Memory B cell (primary cell): ENCODE results near the gene CDON.

Experiments used
- ATAC-seq: fragments of 150-1000 bp; cut with Tn5 transposase; 2 replicates; pipeline ENCODE4 v1.10.0; 2021; ENCODE audit warnings: low read depth, mild to moderate bottlenecking, moderate library complexity
- DNase-seq, 2 donors: peaks; one replicate each; pipeline ENCODE4 v3.0.0; 2022; ENCODE audit warnings: low spot score in 2 of 2
- H3K27ac Mint-ChIP-seq: one replicate; pipeline ENCODE4 v1.8.0; 2022; ENCODE audit warnings: mild to moderate bottlenecking, moderate library complexity, mixed read lengths
- H3K27me3 Mint-ChIP-seq: one replicate; pipeline ENCODE4 v1.8.0; 2022; ENCODE audit warnings: mixed read lengths
- H3K36me3 Mint-ChIP-seq: one replicate; pipeline ENCODE4 v1.8.0; 2022; ENCODE audit warnings: mild to moderate bottlenecking, mixed read lengths
- H3K4me1 Mint-ChIP-seq: one replicate; pipeline ENCODE4 v1.8.0; 2022; ENCODE audit warnings: mixed read lengths
- H3K4me3 Mint-ChIP-seq: one replicate; pipeline ENCODE4 v1.8.0; 2022; ENCODE audit warnings: mild to moderate bottlenecking, moderate library complexity, mixed read lengths
- H3K9me3 Mint-ChIP-seq: one replicate; pipeline ENCODE4 v1.8.0; 2022; ENCODE audit warnings: mixed read lengths

Gene CDON

GRCh38 chr11:125939081-125939521 is 123.6 kb downstream of the CDON start:
- Mint-ChIP-seq H3K9me3 (no peaks in the 10 kb centered on the region), H3K27me3 (peaks cover 5% of the 10 kb centered on the region), H3K27ac (no peak overlapping the region), H3K4me3 (no peak overlapping the region), H3K36me3 (no peaks in the 10 kb centered on the region), H3K4me1 (peaks cover 9% of the 10 kb centered on the region)
- DNase-seq = no peak
- no peak for ATAC-seq

GRCh38 chr11:125938418-125938817 is 124.2 kb downstream of the CDON start:
- Mint-ChIP-seq H3K27me3 (peaks cover 7% of the 10 kb centered on the region), H3K4me3 (no peak overlapping the region), H3K4me1 (peaks cover 9% of the 10 kb centered on the region), H3K9me3 (no peaks in the 10 kb centered on the region), H3K36me3 (no peaks in the 10 kb centered on the region), H3K27ac (no peak overlapping the region)
- no peak for DNase-seq
- ATAC-seq = no peak

GRCh38 chr11:125935618-125936199 is 127.0 kb downstream of the CDON start:
- no peaks in the 10 kb centered on the region for H3K9me3 Mint-ChIP-seq
- no peaks in the 10 kb centered on the region for H3K36me3 Mint-ChIP-seq
- DNase-seq = no peak

GRCh38 chr11:125935056-125935455 is 127.6 kb downstream of the CDON start:
- Mint-ChIP-seq H3K4me1 (no peaks in the 10 kb centered on the region), H3K36me3 (no peaks in the 10 kb centered on the region), H3K9me3 (no peaks in the 10 kb centered on the region), H3K27ac (no peak overlapping the region), H3K4me3 (no peak overlapping the region), H3K27me3 (peaks cover 9% of the 10 kb centered on the region)
- DNase-seq (no peak), ATAC-seq (no peak)

More at GRCh38 chr11:125935618-125936199, 127.0 kb downstream of the CDON start:
- no peaks in the 10 kb centered on the region for H3K4me1 Mint-ChIP-seq
- no peak overlapping the region for H3K27ac Mint-ChIP-seq
- no peak overlapping the region for H3K4me3 Mint-ChIP-seq
- peaks cover 8% of the 10 kb centered on the region for H3K27me3 Mint-ChIP-seq
- ATAC-seq = no peak

GRCh38 chr11:125934473-125934872 is 128.2 kb downstream of the CDON start:
- no peaks in the 10 kb centered on the region for H3K9me3 Mint-ChIP-seq
- H3K27ac Mint-ChIP-seq = no peak overlapping the region
- H3K4me1 Mint-ChIP-seq = no peaks in the 10 kb centered on the region
- ATAC-seq (no peak), DNase-seq (no peak)
- peaks cover 14% of the 10 kb centered on the region for H3K27me3 Mint-ChIP-seq
- no peaks in the 10 kb centered on the region for H3K36me3 Mint-ChIP-seq
- H3K4me3 Mint-ChIP-seq = no peak overlapping the region

- H3K27ac Mint-ChIP-seq = no peak overlapping the region
Observed at GRCh38 chr11:125933030-125933813, 129.4 kb downstream of the CDON start.

GRCh38 chr11:125932301-125932700 is 130.4 kb downstream of the CDON start:
- ATAC-seq = no peak
- Mint-ChIP-seq H3K27ac (no peak overlapping the region), H3K9me3 (no peaks in the 10 kb centered on the region), H3K36me3 (no peaks in the 10 kb centered on the region), H3K4me3 (no peak overlapping the region), H3K27me3 (peaks cover 14% of the 10 kb centered on the region), H3K4me1 (no peaks in the 10 kb centered on the region)
- DNase-seq = no peak

More at GRCh38 chr11:125933030-125933813, 129.4 kb downstream of the CDON start:
- H3K36me3 Mint-ChIP-seq = no peaks in the 10 kb centered on the region
- H3K27me3 Mint-ChIP-seq = peaks cover 14% of the 10 kb centered on the region
- H3K4me3 Mint-ChIP-seq = no peak overlapping the region
- DNase-seq (no peak), ATAC-seq (no peak)
- no peaks in the 10 kb centered on the region for H3K9me3 Mint-ChIP-seq
- H3K4me1 Mint-ChIP-seq = no peaks in the 10 kb centered on the region

GRCh38 chr11:125931668-125932067 is 131.0 kb downstream of the CDON start:
- H3K9me3 Mint-ChIP-seq = no peaks in the 10 kb centered on the region
- peaks cover 17% of the 10 kb centered on the region for H3K27me3 Mint-ChIP-seq
- no peaks in the 10 kb centered on the region for H3K4me1 Mint-ChIP-seq
- no peak overlapping the region for H3K27ac Mint-ChIP-seq
- ATAC-seq (no peak), DNase-seq (no peak)
- H3K36me3 Mint-ChIP-seq = no peaks in the 10 kb centered on the region
- H3K4me3 Mint-ChIP-seq = no peak overlapping the region

- Mint-ChIP-seq H3K9me3 (no peaks in the 10 kb centered on the region), H3K27me3 (peaks cover 17% of the 10 kb centered on the region), H3K27ac (no peak overlapping the region), H3K4me1 (no peaks in the 10 kb centered on the region), H3K36me3 (no peaks in the 10 kb centered on the region), H3K4me3 (no peak overlapping the region)
- ATAC-seq (no peak), DNase-seq (no peak)
Observed at GRCh38 chr11:125931116-125931515, 131.6 kb downstream of the CDON start.

- H3K27ac Mint-ChIP-seq = no peak overlapping the region
- H3K27me3 Mint-ChIP-seq = peaks cover 22% of the 10 kb centered on the region
- no peaks in the 10 kb centered on the region for H3K36me3 Mint-ChIP-seq
- no peaks in the 10 kb centered on the region for H3K4me1 Mint-ChIP-seq
- ATAC-seq = no peak
- H3K4me3 Mint-ChIP-seq = no peak overlapping the region
- DNase-seq = no peak
- H3K9me3 Mint-ChIP-seq = no peaks in the 10 kb centered on the region
Observed at GRCh38 chr11:125930076-125930450, 132.6 kb downstream of the CDON start.

- ATAC-seq (no peak), DNase-seq (no peak)
- Mint-ChIP-seq H3K27me3 (peaks cover 22% of the 10 kb centered on the region), H3K4me1 (no peaks in the 10 kb centered on the region), H3K9me3 (no peaks in the 10 kb centered on the region), H3K4me3 (no peak overlapping the region), H3K36me3 (no peaks in the 10 kb centered on the region), H3K27ac (no peak overlapping the region)
Observed at GRCh38 chr11:125929445-125930075, 133.1 kb downstream of the CDON start.

GRCh38 chr11:125926682-125927081 is 136.0 kb downstream of the CDON start:
- Mint-ChIP-seq H3K4me1 (no peaks in the 10 kb centered on the region), H3K27me3 (peaks cover 18% of the 10 kb centered on the region), H3K9me3 (no peaks in the 10 kb centered on the region), H3K36me3 (no peaks in the 10 kb centered on the region), H3K4me3 (no peak overlapping the region), H3K27ac (no peak overlapping the region)
- ATAC-seq = no peak
- DNase-seq = no peak

GRCh38 chr11:125925804-125926203 is 136.9 kb downstream of the CDON start:
- Mint-ChIP-seq H3K36me3 (no peaks in the 10 kb centered on the region), H3K9me3 (no peaks in the 10 kb centered on the region), H3K4me3 (no peak overlapping the region), H3K4me1 (no peaks in the 10 kb centered on the region), H3K27ac (no peak overlapping the region), H3K27me3 (peaks cover 16% of the 10 kb centered on the region)
- DNase-seq = no peak
- ATAC-seq = no peak

- Mint-ChIP-seq H3K9me3 (no peaks in the 10 kb centered on the region), H3K4me3 (no peak overlapping the region), H3K4me1 (no peaks in the 10 kb centered on the region), H3K27ac (no peak overlapping the region), H3K27me3 (peaks cover 19% of the 10 kb centered on the region), H3K36me3 (no peaks in the 10 kb centered on the region)
- no peak for DNase-seq
- no peak for ATAC-seq
Observed at GRCh38 chr11:125925247-125925740, 137.4 kb downstream of the CDON start.
